Nephron progenitor cell (in vitro differentiated cells): Measurements from ENCODE around the gene KANSL3.
"Not testable (repeated sequence)": the region's sequence is repeated elsewhere in the genome, so short reads cannot be mapped to it uniquely, and the experiment has no call there.

ENCODE experiments used
- DNase-seq: peaks from one replicate; pipeline ENCODE4 v3.0.0; 2021
- H3K27ac Mint-ChIP-seq: 2 replicates; pipeline ENCODE4 v1.8.0; 2021; ENCODE audit warnings: mild to moderate bottlenecking, moderate library complexity, mixed read lengths
- H3K27me3 Mint-ChIP-seq: 2 replicates; pipeline ENCODE4 v1.8.0; 2021; ENCODE audit warnings: mild to moderate bottlenecking, low read depth, mixed read lengths; ENCODE audit not compliant: poor library complexity
- H3K36me3 Mint-ChIP-seq: 2 replicates; pipeline ENCODE4 v1.8.0; 2021; ENCODE audit warnings: low read depth, mixed read lengths
- H3K4me1 Mint-ChIP-seq: 2 replicates; pipeline ENCODE4 v1.8.0; 2021; ENCODE audit warnings: mixed read lengths
- H3K4me3 Mint-ChIP-seq: 2 replicates; pipeline ENCODE4 v1.8.0; 2021; ENCODE audit warnings: mild to moderate bottlenecking, moderate library complexity, mixed read lengths
- H3K9me3 Mint-ChIP-seq: 2 replicates; pipeline ENCODE4 v1.8.0; 2021; ENCODE audit warnings: mild to moderate bottlenecking, moderate library complexity, mixed read lengths
- CTCF ChIP-seq: fragments of 200-600 bp; sonication (generic); IDR thresholded peaks from 2 replicates; pipeline ENCODE4 v1.5.0; 2021; ENCODE audit warnings: antibody characterized with exemption

Gene KANSL3

DNA sequence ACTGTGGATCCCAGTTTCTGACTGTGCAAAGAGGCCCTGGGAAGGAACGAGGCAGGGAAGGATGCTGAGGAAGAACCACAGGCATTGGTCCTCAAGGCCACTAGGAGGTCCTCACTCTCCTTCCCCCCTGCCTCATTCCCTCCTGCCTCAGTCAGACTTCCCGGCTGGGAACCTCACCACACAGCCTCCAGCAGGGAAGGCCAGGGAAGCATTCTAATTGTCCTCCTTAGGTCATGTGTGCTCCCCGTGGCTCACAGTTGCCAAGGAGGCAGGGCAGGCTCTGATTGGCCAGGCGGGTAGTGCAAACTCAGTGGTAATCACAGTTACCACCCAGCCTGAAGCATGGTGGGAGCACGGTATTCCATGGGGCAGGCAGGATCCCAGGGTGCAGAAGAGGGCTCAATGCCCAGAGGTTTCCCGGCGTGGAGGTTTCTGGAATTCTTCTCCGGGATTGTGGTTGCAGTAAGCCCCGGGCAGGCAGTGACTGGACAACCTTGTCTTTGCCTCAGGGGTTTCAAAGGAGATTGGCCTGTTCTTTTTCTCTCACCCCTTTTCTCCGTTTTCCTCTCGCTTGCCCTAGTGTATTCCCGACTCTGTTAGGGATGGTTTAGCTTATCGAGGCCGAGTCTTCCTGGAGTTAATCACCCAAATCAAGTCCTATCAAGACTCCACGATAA, 31.6 kb upstream of the KANSL3 start:
- Mint-ChIP-seq H3K36me3 (no peaks in the 10 kb centered on the region), H3K27me3 (peaks cover 25% of the 10 kb centered on the region), H3K9me3 (peaks cover 9% of the 10 kb centered on the region), H3K27ac (no peak overlapping the region), H3K4me1 (peaks cover 8% of the 10 kb centered on the region), H3K4me3 (no peak overlapping the region)
- TF ChIP-seq CTCF, result no peak
- no peak for DNase-seq

GRCh38 chr2:96668771-96669170, 30.7 kb upstream of the KANSL3 start:
- DNase-seq, result no peak
- peak overlapping the region; percentile 32 for H3K27ac Mint-ChIP-seq

DNA sequence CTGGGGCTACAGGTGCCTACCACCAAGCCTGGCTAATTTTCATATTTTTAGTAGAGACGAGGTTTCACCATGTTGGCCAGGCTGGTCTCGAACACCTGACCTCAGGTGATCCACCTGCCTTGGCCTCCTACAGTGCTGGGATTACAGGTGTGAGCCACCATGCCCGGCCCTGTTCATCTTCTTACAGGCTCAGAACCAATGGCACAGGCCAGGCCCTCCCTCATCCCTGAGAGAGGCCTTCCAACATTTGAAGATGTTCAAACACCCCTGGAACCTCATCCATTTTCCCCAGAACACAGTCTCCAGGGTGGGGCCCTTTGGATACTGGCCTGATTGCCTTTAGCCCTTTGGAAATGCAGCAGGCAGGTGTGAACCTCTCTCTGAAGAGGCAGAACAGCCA, 27.6 kb upstream of the KANSL3 start:
- not testable (repeated sequence) for H3K27me3 Mint-ChIP-seq, H3K27ac Mint-ChIP-seq, H3K4me1 Mint-ChIP-seq, DNase-seq, H3K36me3 Mint-ChIP-seq, H3K4me3 Mint-ChIP-seq
- peaks cover 25% of the 10 kb centered on the region for H3K9me3 Mint-ChIP-seq

More at GRCh38 chr2:96668771-96669170, 30.7 kb upstream of the KANSL3 start:
- peaks cover 8% of the 10 kb centered on the region for H3K4me1 Mint-ChIP-seq
- peaks cover 17% of the 10 kb centered on the region for H3K9me3 Mint-ChIP-seq
- TF ChIP-seq CTCF, result no peak
- no peaks in the 10 kb centered on the region for H3K36me3 Mint-ChIP-seq
- H3K27me3 Mint-ChIP-seq, result peaks cover 22% of the 10 kb centered on the region
- no peak overlapping the region for H3K4me3 Mint-ChIP-seq

- H3K27ac Mint-ChIP-seq, result no peak overlapping the region
- peaks cover 8% of the 10 kb centered on the region for H3K4me1 Mint-ChIP-seq
- peaks cover 7% of the 10 kb centered on the region for H3K36me3 Mint-ChIP-seq
- DNase-seq, result no peak
- H3K4me3 Mint-ChIP-seq, result no peak overlapping the region
- peaks cover 7% of the 10 kb centered on the region for H3K27me3 Mint-ChIP-seq
- no peak for TF ChIP-seq CTCF
- H3K9me3 Mint-ChIP-seq, result peaks cover 25% of the 10 kb centered on the region
Observed at GRCh38 chr2:96665083-96665569, 27.0 kb upstream of the KANSL3 start.

GRCh38 chr2:96664366-96664925, 26.3 kb upstream of the KANSL3 start:
- Mint-ChIP-seq H3K27me3 (peaks cover 7% of the 10 kb centered on the region), H3K27ac (no peak overlapping the region), H3K4me1 (peaks cover 8% of the 10 kb centered on the region), H3K36me3 (peaks cover 7% of the 10 kb centered on the region), H3K4me3 (no peak overlapping the region), H3K9me3 (peaks cover 25% of the 10 kb centered on the region)
- no peak for TF ChIP-seq CTCF
- DNase-seq, result no peak

GRCh38 chr2:96663829-96664228, 25.7 kb upstream of the KANSL3 start:
- Mint-ChIP-seq H3K9me3 (peaks cover 25% of the 10 kb centered on the region), H3K36me3 (peaks cover 7% of the 10 kb centered on the region), H3K4me1 (peaks cover 4% of the 10 kb centered on the region), H3K27me3 (peaks cover 7% of the 10 kb centered on the region), H3K27ac (no peak overlapping the region), H3K4me3 (no peak overlapping the region)
- TF ChIP-seq CTCF, result no peak
- DNase-seq, result no peak
